ENCODE data around the gene STK32A. TPM values are rescaled to one million over a fixed set of nuclear protein-coding genes. Genes with fewer than 3 reads are reported as not detected.

The STK32A gene
- total and polyA plus RNA-seq, 9 of the 15 experiments (the other 6 are each of a cell fraction or from before 2014, with no cell fraction given), result not detected

DNA sequence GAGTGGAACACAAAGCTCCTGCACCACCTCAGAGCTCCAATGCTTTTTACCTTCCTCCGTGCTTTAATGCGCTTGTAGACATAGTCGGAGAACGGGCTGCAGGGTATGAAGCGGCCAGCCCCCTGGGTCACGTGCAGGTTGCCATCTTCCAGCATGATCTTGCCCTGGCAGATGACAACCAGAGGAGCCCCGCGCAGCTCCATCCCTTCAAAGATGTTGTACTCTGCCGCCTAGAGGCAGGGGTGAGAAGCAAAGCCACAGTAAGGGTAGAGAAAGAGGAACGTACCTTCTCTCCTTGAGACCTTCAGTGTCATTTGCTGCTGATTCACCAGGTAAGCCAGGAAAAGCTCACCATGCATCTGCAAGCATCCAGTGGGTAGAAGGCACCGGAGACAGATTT lies 162.8 kb downstream of the STK32A start (continued):
- TF ChIP-seq, protein P1, sequence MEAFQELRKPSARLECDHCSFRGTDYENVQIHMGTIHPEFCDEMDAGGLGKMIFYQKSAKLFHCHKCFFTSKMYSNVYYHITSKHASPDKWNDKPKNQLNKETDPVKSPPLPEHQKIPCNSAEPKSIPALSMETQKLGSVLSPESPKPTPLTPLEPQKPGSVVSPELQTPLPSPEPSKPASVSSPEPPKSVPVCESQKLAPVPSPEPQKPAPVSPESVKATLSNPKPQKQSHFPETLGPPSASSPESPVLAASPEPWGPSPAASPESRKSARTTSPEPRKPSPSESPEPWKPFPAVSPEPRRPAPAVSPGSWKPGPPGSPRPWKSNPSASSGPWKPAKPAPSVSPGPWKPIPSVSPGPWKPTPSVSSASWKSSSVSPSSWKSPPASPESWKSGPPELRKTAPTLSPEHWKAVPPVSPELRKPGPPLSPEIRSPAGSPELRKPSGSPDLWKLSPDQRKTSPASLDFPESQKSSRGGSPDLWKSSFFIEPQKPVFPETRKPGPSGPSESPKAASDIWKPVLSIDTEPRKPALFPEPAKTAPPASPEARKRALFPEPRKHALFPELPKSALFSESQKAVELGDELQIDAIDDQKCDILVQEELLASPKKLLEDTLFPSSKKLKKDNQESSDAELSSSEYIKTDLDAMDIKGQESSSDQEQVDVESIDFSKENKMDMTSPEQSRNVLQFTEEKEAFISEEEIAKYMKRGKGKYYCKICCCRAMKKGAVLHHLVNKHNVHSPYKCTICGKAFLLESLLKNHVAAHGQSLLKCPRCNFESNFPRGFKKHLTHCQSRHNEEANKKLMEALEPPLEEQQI (IDR thresholded peaks at IDR 0.05), result no peak

DNA sequence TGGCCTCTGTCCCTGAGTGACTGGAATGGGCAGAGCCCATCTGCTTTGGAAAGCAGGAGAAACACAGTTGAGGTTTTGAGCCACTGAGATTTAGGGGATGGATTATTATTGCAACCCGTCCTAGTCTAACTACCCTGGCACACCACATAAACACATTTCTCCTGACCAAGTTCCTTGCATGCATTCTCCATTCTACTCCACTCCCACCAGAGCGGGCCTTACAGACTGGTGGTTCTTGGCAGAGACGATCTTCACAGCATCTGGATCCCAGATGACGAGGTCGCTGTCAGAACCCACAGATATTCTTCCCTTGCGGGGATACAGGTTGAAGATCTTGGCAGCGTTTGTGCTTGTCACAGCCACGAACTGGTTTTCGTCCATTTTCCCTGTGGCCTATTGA lies 164.0 kb downstream of the STK32A start:
- Histone ChIP-seq H3K4me2 (ENCODE audit: insufficient read depth, low read length) (no peak overlapping the region), H2AFZ (ENCODE audit: low read depth, low read length) (no peak overlapping the region), H3K9ac (ENCODE audit: insufficient read depth in 1 of 2, low read depth in 2 of 2, low read length in 2 of 2) (no peak overlapping the region), H3K36me3 (ENCODE audit: control insufficient read depth, insufficient read depth, low read length) (no peaks in the 10 kb centered on the region), H3K79me2 (ENCODE audit: control insufficient read depth, insufficient read depth, low read length) (no peaks in the 10 kb centered on the region), H3K9me3 (replicated peaks; ENCODE audit: control insufficient read depth, insufficient read depth, low read depth, low read length) (no peaks in the 10 kb centered on the region), H3K27ac (ENCODE audit: extremely low read depth, low read depth, low read length) (no peak overlapping the region), H3K4me1 (replicated peaks in 1 of 2; ENCODE audit: control insufficient read depth in 2 of 2, insufficient read depth in 2 of 2, low read length in 2 of 2) (no peaks in the 10 kb centered on the region), H3K4me3 (no peak overlapping the region), H4K20me1 (replicated peaks; ENCODE audit: control insufficient read depth, insufficient read depth, low read length) (no peaks in the 10 kb centered on the region), H3K9me1 (ENCODE audit: control insufficient read depth, insufficient read depth, low read length) (no peaks in the 10 kb centered on the region), H3K27me3 (ENCODE audit: control insufficient read depth in 2 of 2, insufficient read depth in 2 of 2, low read length in 2 of 2) (no peaks in the 10 kb centered on the region)
- DNase-seq (ENCODE audit: extremely low read depth in 1 of 4, low spot score in 3 of 4) (no peak), ATAC-seq (no peak), FAIRE-seq (no peak)
- in situ Hi-C loops (cut with MboI), result no loop called here
- ChIA-PET POLR2A (no interaction called here), CTCF (ENCODE audit: low intra/inter-chr PET ratio) (no interaction called here)
- no peak for TF ChIP-seq ZNF589 (CRISPR knock-in tag; IDR thresholded peaks at IDR 0.05; ENCODE audit: low read depth)
- TF ChIP-seq POLR2H (tag; IDR thresholded peaks at IDR 0.05; ENCODE audit: low read depth), result no peak
- TF ChIP-seq, protein P2, sequence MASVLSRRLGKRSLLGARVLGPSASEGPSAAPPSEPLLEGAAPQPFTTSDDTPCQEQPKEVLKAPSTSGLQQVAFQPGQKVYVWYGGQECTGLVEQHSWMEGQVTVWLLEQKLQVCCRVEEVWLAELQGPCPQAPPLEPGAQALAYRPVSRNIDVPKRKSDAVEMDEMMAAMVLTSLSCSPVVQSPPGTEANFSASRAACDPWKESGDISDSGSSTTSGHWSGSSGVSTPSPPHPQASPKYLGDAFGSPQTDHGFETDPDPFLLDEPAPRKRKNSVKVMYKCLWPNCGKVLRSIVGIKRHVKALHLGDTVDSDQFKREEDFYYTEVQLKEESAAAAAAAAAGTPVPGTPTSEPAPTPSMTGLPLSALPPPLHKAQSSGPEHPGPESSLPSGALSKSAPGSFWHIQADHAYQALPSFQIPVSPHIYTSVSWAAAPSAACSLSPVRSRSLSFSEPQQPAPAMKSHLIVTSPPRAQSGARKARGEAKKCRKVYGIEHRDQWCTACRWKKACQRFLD (CRISPR knock-in tag; IDR thresholded peaks at IDR 0.05), result no peak
- no peak for TF ChIP-seq C11orf30 (IDR thresholded peaks at IDR 0.05; ENCODE audit: low read depth)
- TF ChIP-seq MIER1 (IDR thresholded peaks at IDR 0.05; ENCODE audit: low read depth), result no peak
- no peak for TF ChIP-seq CCAR2 (IDR thresholded peaks at IDR 0.05; ENCODE audit: low read depth, low read length)
- no peak for TF ChIP-seq TCF3 (CRISPR knock-in tag; IDR thresholded peaks at IDR 0.05)
- TF ChIP-seq ZC3H8 (IDR thresholded peaks at IDR 0.05), result no peak
- TF ChIP-seq FOXP1 (CRISPR knock-in tag; IDR thresholded peaks at IDR 0.05), result no peak
- BruUV-seq (replicated peaks), result no TSS peak
- under 1% methylated on average over 9 of the region's 9 CpGs for WGBS (ENCODE audit: insufficient coverage, low coverage, missing lambda C conversion rate)
- intact Hi-C loops (cut with micrococcal nuclease), result loop anchor here (10.0 kb wide), 1 partner anchor 174 kb away; no protein-coding TSS in a partner anchor
